NCI-H526 (cell line): ENCODE data around the gene RBMS3.
A peak's percentile ranks its signal among the peaks of the same experiment; 100 is the strongest.
"Not testable (repeated sequence)": the region's sequence is repeated elsewhere in the genome, so short reads cannot be mapped to it uniquely, and the experiment has no call there.

Experiments used
- DNase-seq, 2 experiments: peaks; one replicate each; lab custom pipeline; 2025; lab: John Stamatoyannopoulos, UW

RBMS3 gene

GRCh38 chr3:29280404-29281093, at the start of gene RBMS3:
Gene RBMS3 (plus strand): TSS chr3:29281071.
- peak; percentile 25 to 41 for DNase-seq

GRCh38 chr3:29233126-29233525, 47.7 kb upstream of the RBMS3 start:
- not testable (repeated sequence) for DNase-seq

- no peak for DNase-seq
Measured at GRCh38 chr3:29236146-29236840, 44.6 kb upstream of the RBMS3 start.

GRCh38 chr3:29239376-29239775, 41.5 kb upstream of the RBMS3 start:
- no peak for DNase-seq

- no peak for DNase-seq
Measured at GRCh38 chr3:29240248-29240647, 40.6 kb upstream of the RBMS3 start.

GRCh38 chr3:29240887-29241286, 40.0 kb upstream of the RBMS3 start:
- DNase-seq = no peak

- no peak for DNase-seq
Measured at GRCh38 chr3:29241855-29242254, 39.0 kb upstream of the RBMS3 start.

GRCh38 chr3:29242296-29242695, 38.6 kb upstream of the RBMS3 start:
- no peak for DNase-seq

- no peak for DNase-seq
Measured at GRCh38 chr3:29245441-29245840, 35.4 kb upstream of the RBMS3 start.

- no peak for DNase-seq
Measured at GRCh38 chr3:29247088-29247745, 33.7 kb upstream of the RBMS3 start.

GRCh38 chr3:29249829-29250345, 31.0 kb upstream of the RBMS3 start:
- DNase-seq = no peak

- no peak for DNase-seq
Measured at GRCh38 chr3:29255854-29256696, 24.8 kb upstream of the RBMS3 start.

- DNase-seq = no peak
Measured at GRCh38 chr3:29258161-29258560, 22.7 kb upstream of the RBMS3 start.

GRCh38 chr3:29261119-29261518, 19.8 kb upstream of the RBMS3 start:
- no peak for DNase-seq

GRCh38 chr3:29263476-29263875, 17.4 kb upstream of the RBMS3 start:
- DNase-seq = no peak

- DNase-seq = no peak
Measured at GRCh38 chr3:29265509-29266072, 15.3 kb upstream of the RBMS3 start.

GRCh38 chr3:29267226-29267625, 13.6 kb upstream of the RBMS3 start:
- DNase-seq = no peak

- no peak for DNase-seq
Measured at GRCh38 chr3:29268651-29269050, 12.2 kb upstream of the RBMS3 start.

GRCh38 chr3:29270752-29271151, 10.1 kb upstream of the RBMS3 start:
- no peak for DNase-seq

GRCh38 chr3:29271475-29271874, 9.4 kb upstream of the RBMS3 start:
- no peak for DNase-seq

GRCh38 chr3:29274667-29275066, 6.2 kb upstream of the RBMS3 start:
- DNase-seq = no peak

GRCh38 chr3:29275309-29275708, 5.6 kb upstream of the RBMS3 start:
- DNase-seq = no peak
